Liver (tissue), 3 donors: ENCODE data around the gene NHERF1.

Source experiments
- ATF3 ChIP-seq: IDR thresholded peaks from 2 replicates; pipeline ENCODE4 v1.6.1; 2016; ENCODE audit warnings: antibody characterized with exemption
- CTCF ChIP-seq: fragments of 150-350 bp; IDR thresholded peaks from 2 replicates; pipeline ENCODE4 v1.5.1; 2017; ENCODE audit warnings: improper control_type of control experiment, low read depth, low read length; ENCODE audit not compliant: missing input control
- FOXA1 ChIP-seq: IDR thresholded peaks from 2 replicates; pipeline ENCODE4 v1.6.1; 2016; ENCODE audit warnings: antibody characterized with exemption
- JUND ChIP-seq, 2 donors: IDR thresholded peaks; 2 replicates each; pipeline ENCODE4 v1.6.1; 2016; ENCODE audit warnings: antibody characterized with exemption in 2 of 2
- MAX ChIP-seq: IDR thresholded peaks from 2 replicates; pipeline ENCODE4 v1.6.1; 2016; ENCODE audit warnings: antibody characterized with exemption
- NR2F2 ChIP-seq: IDR thresholded peaks from 2 replicates; pipeline ENCODE4 v1.6.1; 2016; ENCODE audit warnings: antibody characterized with exemption
- RAD21 ChIP-seq, 2 donors: IDR thresholded peaks; 2 replicates each; pipeline ENCODE4 v1.6.1; 2016; ENCODE audit warnings: antibody characterized with exemption in 2 of 2, mild to moderate bottlenecking in 2 of 2
- REST ChIP-seq: IDR thresholded peaks from 2 replicates; pipeline ENCODE4 v1.6.1; 2016; ENCODE audit warnings: antibody characterized with exemption, mild to moderate bottlenecking
- SP1 ChIP-seq: IDR thresholded peaks from 2 replicates; pipeline ENCODE4 v1.6.1; 2018; ENCODE audit warnings: antibody characterized with exemption, mild to moderate bottlenecking
- TAF1 ChIP-seq: conservative IDR thresholded peaks from 2 replicates; pipeline ENCODE4 v1.6.1; 2016; ENCODE audit warnings: antibody characterized with exemption, mild to moderate bottlenecking
- donor health status: healthy.
- donor health status: healthy.

GRCh38 chr17:74699236-74699635 is 49.2 kb upstream of the NHERF1 start:
- no peak for TF ChIP-seq RAD21 (IDR thresholded peaks at IDR 0.05)
- TF ChIP-seq REST = no peak
- TF ChIP-seq CTCF = no peak
- TF ChIP-seq FOXA1 = no peak
- no peak for TF ChIP-seq JUND (IDR thresholded peaks at IDR 0.05)
- TF ChIP-seq TAF1 = no peak
- no peak for TF ChIP-seq SP1
- no peak for TF ChIP-seq NR2F2
- TF ChIP-seq ATF3 = no peak
- no peak for TF ChIP-seq MAX
